WTC11 (cell line): ENCODE results near the gene CASP8. TPM values are rescaled to one million over a fixed set of nuclear protein-coding genes. Genes with fewer than 3 reads are reported as not detected.

Source experiments
- ATAC-seq: fragments of 200-7000 bp; cut with Tn5 transposase; 2 replicates; pipeline ENCODE4 v1.10.0; 2021; ENCODE audit warnings: mild to moderate bottlenecking, moderate library complexity
- CTCF ChIA-PET: fragments of 300-600 bp; sonication (Branson Sonifier 250); formaldehyde crosslinking; loops from one replicate; lab custom pipeline; 2021; ENCODE audit warnings: antibody characterized with exemption; lab: Charles Lee
- POLR2A ChIA-PET: fragments of 350-600 bp; sonication (Branson Sonifier 250); formaldehyde crosslinking; loops from one replicate; lab custom pipeline; 2021; ENCODE audit warnings: antibody characterized with exemption; lab: Charles Lee
- DNase-seq: peaks from one replicate; pipeline ENCODE4 v3.0.0; 2021; ENCODE audit warnings: low spot score
- H3K27ac Mint-ChIP-seq: 2 replicates; pipeline ENCODE4 v1.8.0; 2021; ENCODE audit warnings: mixed read lengths
- H3K27me3 Mint-ChIP-seq: 2 replicates; pipeline ENCODE4 v1.8.0; 2021; ENCODE audit warnings: low read depth, mild to moderate bottlenecking, moderate library complexity, mixed read lengths
- H3K36me3 Mint-ChIP-seq: 2 replicates; pipeline ENCODE4 v1.8.0; 2021; ENCODE audit warnings: mixed read lengths
- H3K4me1 Mint-ChIP-seq: 2 replicates; pipeline ENCODE4 v1.8.0; 2022; ENCODE audit warnings: mixed read lengths
- H3K4me3 Mint-ChIP-seq: 2 replicates; pipeline ENCODE4 v1.8.0; 2021; ENCODE audit warnings: mild to moderate bottlenecking, moderate library complexity, mixed read lengths
- H3K9me3 Mint-ChIP-seq: 2 replicates; pipeline ENCODE4 v1.8.0; 2021; ENCODE audit warnings: mixed read lengths
- ATF2 ChIP-seq: sonication (generic); formaldehyde crosslinking; IDR thresholded peaks from 2 replicates; pipeline ENCODE4 v1.8.1; 2022; ENCODE audit warnings: low read depth, missing genetic modification reagents, borderline replicate concordance
- CREB1 ChIP-seq: sonication (generic); formaldehyde crosslinking; IDR thresholded peaks from 2 replicates; pipeline ENCODE4 v1.8.0; 2023; ENCODE audit warnings: mild to moderate bottlenecking, missing genetic modification reagents
- CTCF ChIP-seq: fragments of 200-600 bp; IDR thresholded peaks from 2 replicates; pipeline ENCODE4 v1.8.0; 2022; ENCODE audit warnings: antibody characterized with exemption
- E2F1 ChIP-seq: sonication (generic); formaldehyde crosslinking; IDR thresholded peaks from 2 replicates; pipeline ENCODE4 v1.8.0; 2022; ENCODE audit warnings: mild to moderate bottlenecking, missing genetic modification reagents
- E2F5 ChIP-seq: sonication (generic); formaldehyde crosslinking; IDR thresholded peaks from 2 replicates; pipeline ENCODE4 v1.8.1; 2022; ENCODE audit warnings: mild to moderate bottlenecking, moderate library complexity, missing genetic modification reagents
- ESRRA ChIP-seq: sonication (generic); formaldehyde crosslinking; IDR thresholded peaks from 2 replicates; pipeline ENCODE4 v1.8.1; 2022; ENCODE audit warnings: mild to moderate bottlenecking, missing genetic modification reagents, borderline replicate concordance
- FOXP1 ChIP-seq: sonication (generic); formaldehyde crosslinking; IDR thresholded peaks from 2 replicates; pipeline ENCODE4 v1.8.0; 2022; ENCODE audit warnings: missing genetic modification reagents, mild to moderate bottlenecking, moderate library complexity, borderline replicate concordance
- GABPB1 ChIP-seq: sonication (generic); formaldehyde crosslinking; IDR thresholded peaks from 2 replicates; pipeline ENCODE4 v1.8.1; 2023; ENCODE audit warnings: mild to moderate bottlenecking, missing genetic modification reagents
- NFE2L1 ChIP-seq: sonication (generic); formaldehyde crosslinking; IDR thresholded peaks from 2 replicates; pipeline ENCODE4 v1.8.1; 2023; ENCODE audit warnings: missing genetic modification reagents
- NR2C2 ChIP-seq: sonication (generic); formaldehyde crosslinking; IDR thresholded peaks from 2 replicates; pipeline ENCODE4 v1.8.0; 2022; ENCODE audit warnings: mild to moderate bottlenecking, missing genetic modification reagents
- OVOL2 ChIP-seq: fragments of 250-450 bp; sonication (Bioruptor Pico); IDR thresholded peaks from 2 replicates; pipeline ENCODE4 v1.9.0; 2021; ENCODE audit warnings: mild to moderate bottlenecking, borderline replicate concordance
- SP1 ChIP-seq: sonication (generic); formaldehyde crosslinking; conservative IDR thresholded peaks from 2 replicates; pipeline ENCODE4 v1.8.1; 2022; ENCODE audit warnings: missing genetic modification reagents
- STAT6 ChIP-seq: sonication (generic); formaldehyde crosslinking; conservative IDR thresholded peaks from 2 replicates; pipeline ENCODE4 v1.8.1; 2023; ENCODE audit warnings: mild to moderate bottlenecking, low read depth, missing genetic modification reagents, moderate library complexity
- TEAD4 ChIP-seq: sonication (generic); formaldehyde crosslinking; IDR thresholded peaks from 2 replicates; pipeline ENCODE4 v1.8.0; 2022; ENCODE audit warnings: mild to moderate bottlenecking, missing genetic modification reagents
- ZBTB43 ChIP-seq: sonication (generic); formaldehyde crosslinking; IDR thresholded peaks from 2 replicates; pipeline ENCODE4 v1.8.1; 2023; ENCODE audit warnings: mild to moderate bottlenecking, missing genetic modification reagents
- ZNF121 ChIP-seq: sonication (generic); formaldehyde crosslinking; IDR thresholded peaks from 2 replicates; pipeline ENCODE4 v1.8.0; 2023; ENCODE audit warnings: missing genetic modification reagents
- ZNF317 ChIP-seq: sonication (generic); formaldehyde crosslinking; IDR thresholded peaks from 2 replicates; pipeline ENCODE4 v1.8.1; 2023; ENCODE audit warnings: low read depth, mild to moderate bottlenecking, moderate library complexity, missing genetic modification reagents, borderline replicate concordance
- ZNF396 ChIP-seq: fragments of 250-450 bp; sonication (Bioruptor Pico); IDR thresholded peaks from 2 replicates; pipeline ENCODE4 v1.8.0; 2021; ENCODE audit warnings: mild to moderate bottlenecking, moderate library complexity, borderline replicate concordance
- ZNF416 ChIP-seq: fragments of 250-450 bp; sonication (Bioruptor Pico); IDR thresholded peaks from 2 replicates; pipeline ENCODE4 v1.9.0; 2021; ENCODE audit warnings: mild to moderate bottlenecking, inconsistent platforms
- ZNF512 ChIP-seq: sonication (generic); formaldehyde crosslinking; IDR thresholded peaks from 2 replicates; pipeline ENCODE4 v1.8.1; 2022; ENCODE audit warnings: missing genetic modification reagents, borderline replicate concordance
- ZNF671 ChIP-seq: fragments of 250-450 bp; sonication (Bioruptor Pico); IDR thresholded peaks from 2 replicates; pipeline ENCODE4 v1.8.0; 2021; ENCODE audit warnings: mild to moderate bottlenecking
- total RNA-seq: library from RNA; stranded (reverse); gene quantifications from 3 replicates; pipeline ENCODE4 v1.2.3, GENCODE V29; 2021

The CASP8 gene
- total RNA-seq, 1 experiment from 2014 or later: 4.4 TPM

- ATAC-seq (no peak), DNase-seq (no peak)
- H3K27me3 Mint-ChIP-seq: no peaks in the 10 kb centered on the region; the same call in 1 of the 2 replicates
- peaks cover 11% of the 10 kb centered on the region for H3K36me3 Mint-ChIP-seq
- ChIA-PET CTCF (interaction anchor here (1.1 to 1.3 kb wide), 2 partner anchors 11 to 121 kb away, joined by 3 to 5 read pairs; no protein-coding TSS in a partner anchor), POLR2A (no interaction called here)
- H3K4me1 Mint-ChIP-seq: no peaks in the 10 kb centered on the region
- TF ChIP-seq ZNF121 (no peak), NFE2L1 (CRISPR knock-in tag) (no peak), ESRRA (CRISPR knock-in tag) (no peak), ZBTB43 (CRISPR knock-in tag) (no peak), ZNF416 (no peak), ATF2 (CRISPR knock-in tag) (no peak), ZNF671 (CRISPR knock-in tag) (no peak), ZNF396 (CRISPR knock-in tag) (no peak)
- peaks cover 28% of the 10 kb centered on the region for H3K9me3 Mint-ChIP-seq
- no peak overlapping the region for H3K4me3 Mint-ChIP-seq
- no peak overlapping the region for H3K27ac Mint-ChIP-seq
These were observed 17.6 kb upstream of the CASP8 start for GRCh38 chr2:201242571-201243277.

GRCh38 chr2:201244829-201245228, 15.5 kb upstream of the CASP8 start:
- ChIA-PET CTCF (interaction anchor here (3.4 kb wide), 1 partner anchor 13 kb away, joined by 12 read pairs; no protein-coding TSS in a partner anchor), POLR2A (no interaction called here)
- ATAC-seq (no peak), DNase-seq (no peak)
- no peaks in the 10 kb centered on the region; the same call in 1 of the 2 replicates for H3K27me3 Mint-ChIP-seq
- no peaks in the 10 kb centered on the region for H3K4me1 Mint-ChIP-seq
- peaks cover 30% of the 10 kb centered on the region for H3K9me3 Mint-ChIP-seq
- H3K4me3 Mint-ChIP-seq: no peak overlapping the region
- peaks cover 8% of the 10 kb centered on the region for H3K36me3 Mint-ChIP-seq
- no peak overlapping the region for H3K27ac Mint-ChIP-seq
- TF ChIP-seq SP1 (no peak), CTCF (no peak), NR2C2 (CRISPR knock-in tag) (no peak), NFE2L1 (CRISPR knock-in tag) (no peak), E2F5 (CRISPR knock-in tag) (no peak), GABPB1 (CRISPR knock-in tag) (no peak), ZBTB43 (CRISPR knock-in tag) (no peak), TEAD4 (CRISPR knock-in tag) (no peak), ZNF317 (no peak), E2F1 (CRISPR knock-in tag) (no peak), STAT6 (CRISPR knock-in tag) (no peak), ZNF512 (CRISPR knock-in tag) (no peak), OVOL2 (CRISPR knock-in tag) (no peak), FOXP1 (CRISPR knock-in tag) (no peak), CREB1 (no peak)
